Smooth muscle cell (in vitro differentiated cells): ENCODE data around the gene CISH. TPM values are rescaled to one million over a fixed set of nuclear protein-coding genes. Genes with fewer than 3 reads are reported as not detected.
A peak's percentile ranks its signal among the peaks of the same experiment; 100 is the strongest.

Experiments used
- DNase-seq: peaks from one replicate; lab custom pipeline; 2025; ENCODE audit not compliant: unreplicated experiment; lab: John Stamatoyannopoulos, UW
- H2AFZ ChIP-seq: fragments of 200-600 bp; sonication (generic); 2 replicates; pipeline ENCODE4 v1.6.0; 2016; ENCODE audit warnings: antibody characterized with exemption, low read depth, mild to moderate bottlenecking
- H3F3A ChIP-seq: fragments of 200-600 bp; sonication (generic); 2 replicates; pipeline ENCODE4 v1.6.0; 2017; ENCODE audit warnings: antibody characterized with exemption, low read depth
- H3K27ac ChIP-seq: fragments of 200-600 bp; sonication (generic); 2 replicates; pipeline ENCODE4 v1.5.1; 2016; ENCODE audit warnings: low read depth, mild to moderate bottlenecking
- H3K27me3 ChIP-seq: fragments of 200-600 bp; sonication (generic); 2 replicates; pipeline ENCODE4 v1.6.1; 2016; ENCODE audit warnings: low read depth, mild to moderate bottlenecking
- H3K36me3 ChIP-seq: fragments of 200-600 bp; sonication (generic); 2 replicates; pipeline ENCODE4 v1.5.1; 2016; ENCODE audit warnings: low read depth
- H3K4me1 ChIP-seq: fragments of 200-600 bp; sonication (generic); 2 replicates; pipeline ENCODE4 v1.5.1; 2016; ENCODE audit warnings: low read depth
- H3K4me2 ChIP-seq: fragments of 200-600 bp; sonication (generic); 2 replicates; pipeline ENCODE4 v1.6.0; 2016; ENCODE audit warnings: mild to moderate bottlenecking
- H3K4me3 ChIP-seq: fragments of 200-600 bp; sonication (generic); 2 replicates; pipeline ENCODE4 v1.5.1; 2016; ENCODE audit warnings: mild to moderate bottlenecking
- H3K79me2 ChIP-seq: fragments of 200-600 bp; sonication (generic); 2 replicates; pipeline ENCODE4 v1.6.0; 2016; ENCODE audit warnings: low read depth, mild to moderate bottlenecking
- H3K9ac ChIP-seq: fragments of 200-600 bp; sonication (generic); 2 replicates; pipeline ENCODE4 v1.6.0; 2016; ENCODE audit warnings: low read depth
- H3K9me3 ChIP-seq: fragments of 200-600 bp; sonication (generic); replicated peaks from 2 replicates; pipeline ENCODE4 v1.5.1; 2016; ENCODE audit warnings: low read depth
- H4K20me1 ChIP-seq: fragments of 200-600 bp; sonication (generic); 2 replicates; pipeline ENCODE4 v1.6.0; 2016; ENCODE audit warnings: low read depth
- WGBS: methylation state at CpG from one replicate; pipeline ENCODE4 v1.1.7; 2016; ENCODE audit warnings: low lambda C conversion rate; 5-methylcytosine and 5-hydroxymethylcytosine counted together
- polyA plus RNA-seq: library from polyadenylated mRNA; unstranded; fragments of >200 nt; fragmentation: Nextera tagmentation; extraction: Ambion mirVana; gene quantifications from 2 replicates; pipeline ENCODE4 v1.2.1, GENCODE V29; 2016
- total RNA-seq: library from RNA; depleted of rRNA; stranded (reverse); fragments of >200 nt; gene quantifications from 2 replicates; pipeline ENCODE4 v1.2.3, GENCODE V29; 2014
- TF ChIP-seq, protein P1 (sequence below): fragments of 200-600 bp; sonication (generic); IDR thresholded peaks from 2 replicates; pipeline ENCODE4 v1.5.1; 2017; ENCODE audit warnings: borderline replicate concordance, mild to moderate bottlenecking, antibody characterized with exemption; ENCODE audit not compliant: insufficient read depth, poor library complexity, severe bottlenecking

Gene CISH
- total and polyA plus RNA-seq, 2 experiments from 2014 or later: 1.8 to 15.9 TPM

DNA sequence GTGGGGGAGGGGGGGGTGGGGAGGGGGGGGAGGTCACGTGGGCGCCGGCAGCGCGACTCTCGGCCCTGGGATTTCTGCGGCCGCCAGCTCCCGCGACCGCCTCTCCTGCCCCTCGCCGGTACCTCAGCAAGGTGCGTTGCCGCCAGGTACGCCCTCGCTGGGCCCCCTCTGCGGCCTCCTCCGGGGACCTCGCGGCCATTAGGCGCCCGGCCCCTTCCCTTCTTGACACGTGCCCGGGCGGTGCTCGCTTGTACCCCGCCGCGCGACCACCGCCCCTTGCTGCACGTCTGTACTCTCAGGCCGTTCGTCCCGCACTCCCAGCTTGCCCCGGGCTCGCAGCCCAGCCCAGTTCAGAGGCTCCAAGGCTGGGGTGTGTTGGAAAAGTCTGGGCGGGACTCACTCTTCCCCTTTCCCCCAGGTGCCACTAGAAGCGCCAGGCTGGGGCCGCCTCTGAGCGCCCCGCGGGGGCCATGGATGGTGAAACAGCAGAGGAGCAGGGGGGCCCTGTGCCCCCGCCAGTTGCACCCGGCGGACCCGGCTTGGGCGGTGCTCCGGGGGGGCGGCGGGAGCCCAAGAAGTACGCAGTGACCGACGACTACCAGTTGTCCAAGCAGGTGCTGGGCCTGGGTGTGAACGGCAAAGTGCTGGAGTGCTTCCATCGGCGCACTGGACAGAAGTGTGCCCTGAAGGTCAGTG is 5.7 kb upstream of the CISH start, which contains the start of gene MAPKAPK3:
Gene MAPKAPK3 (plus strand): TSS at position 56 of the 696 bp plus-strand sequence. CDS start 415 bp downstream, at position 471.
- Histone ChIP-seq H3K36me3 (no peaks in the 10 kb centered on the region), H3K4me2 (peak within 1 kb of the TSS; percentile 100), H3K4me3 (peak within 1 kb of the TSS; percentile 91), H3K4me1 (peaks cover 12% of the 10 kb centered on the region), H3K9me3 (no peaks in the 10 kb centered on the region), H3K27me3 (no peaks in the 10 kb centered on the region), H3K9ac (peak within 1 kb of the TSS; percentile 86), H3K27ac (peak within 1 kb of the TSS; percentile 58), H2AFZ (peak within 1 kb of the TSS; percentile 100), H4K20me1 (no peaks in the 10 kb centered on the region), H3K79me2 (no peaks in the 10 kb centered on the region), H3F3A (peaks cover 3% of the 10 kb centered on the region)
- no peak for DNase-seq
- 3% methylated on average over 43 of the region's 58 CpGs for WGBS
- TF ChIP-seq, protein P1, sequence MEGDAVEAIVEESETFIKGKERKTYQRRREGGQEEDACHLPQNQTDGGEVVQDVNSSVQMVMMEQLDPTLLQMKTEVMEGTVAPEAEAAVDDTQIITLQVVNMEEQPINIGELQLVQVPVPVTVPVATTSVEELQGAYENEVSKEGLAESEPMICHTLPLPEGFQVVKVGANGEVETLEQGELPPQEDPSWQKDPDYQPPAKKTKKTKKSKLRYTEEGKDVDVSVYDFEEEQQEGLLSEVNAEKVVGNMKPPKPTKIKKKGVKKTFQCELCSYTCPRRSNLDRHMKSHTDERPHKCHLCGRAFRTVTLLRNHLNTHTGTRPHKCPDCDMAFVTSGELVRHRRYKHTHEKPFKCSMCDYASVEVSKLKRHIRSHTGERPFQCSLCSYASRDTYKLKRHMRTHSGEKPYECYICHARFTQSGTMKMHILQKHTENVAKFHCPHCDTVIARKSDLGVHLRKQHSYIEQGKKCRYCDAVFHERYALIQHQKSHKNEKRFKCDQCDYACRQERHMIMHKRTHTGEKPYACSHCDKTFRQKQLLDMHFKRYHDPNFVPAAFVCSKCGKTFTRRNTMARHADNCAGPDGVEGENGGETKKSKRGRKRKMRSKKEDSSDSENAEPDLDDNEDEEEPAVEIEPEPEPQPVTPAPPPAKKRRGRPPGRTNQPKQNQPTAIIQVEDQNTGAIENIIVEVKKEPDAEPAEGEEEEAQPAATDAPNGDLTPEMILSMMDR: no peak

DNA sequence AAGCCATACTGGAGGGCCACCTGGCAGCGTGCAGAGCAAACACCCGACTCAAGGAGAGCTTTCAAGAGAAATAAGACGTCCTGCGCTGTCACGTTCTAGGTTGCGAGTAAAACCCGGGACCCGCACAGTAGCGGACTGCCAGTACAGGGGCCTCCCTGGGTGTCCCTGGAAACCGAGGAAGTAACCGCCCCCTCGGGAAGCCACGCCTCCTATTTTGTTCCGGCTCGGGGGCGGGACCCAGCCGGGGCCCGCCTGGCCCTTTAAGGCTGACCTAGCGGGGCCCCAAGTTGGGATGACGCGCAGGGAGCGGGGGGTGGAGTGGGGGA is 5.2 kb upstream of the CISH start:
- Histone ChIP-seq H4K20me1 (no peaks in the 10 kb centered on the region), H3K4me2 (peak overlapping the region; percentile 100), H3K4me3 (peak overlapping the region; percentile 91), H3F3A (peaks cover 3% of the 10 kb centered on the region), H3K4me1 (peaks cover 12% of the 10 kb centered on the region), H3K27me3 (no peaks in the 10 kb centered on the region), H3K27ac (peak overlapping the region; percentile 5), H3K9me3 (no peaks in the 10 kb centered on the region), H3K9ac (no peak overlapping the region), H3K36me3 (no peaks in the 10 kb centered on the region), H3K79me2 (no peaks in the 10 kb centered on the region), H2AFZ (peak overlapping the region; percentile 63)
- TF ChIP-seq, protein P1: no peak
- 0% methylated on average over 16 of the region's 22 CpGs for WGBS
- DNase-seq: peak; percentile 86

DNA sequence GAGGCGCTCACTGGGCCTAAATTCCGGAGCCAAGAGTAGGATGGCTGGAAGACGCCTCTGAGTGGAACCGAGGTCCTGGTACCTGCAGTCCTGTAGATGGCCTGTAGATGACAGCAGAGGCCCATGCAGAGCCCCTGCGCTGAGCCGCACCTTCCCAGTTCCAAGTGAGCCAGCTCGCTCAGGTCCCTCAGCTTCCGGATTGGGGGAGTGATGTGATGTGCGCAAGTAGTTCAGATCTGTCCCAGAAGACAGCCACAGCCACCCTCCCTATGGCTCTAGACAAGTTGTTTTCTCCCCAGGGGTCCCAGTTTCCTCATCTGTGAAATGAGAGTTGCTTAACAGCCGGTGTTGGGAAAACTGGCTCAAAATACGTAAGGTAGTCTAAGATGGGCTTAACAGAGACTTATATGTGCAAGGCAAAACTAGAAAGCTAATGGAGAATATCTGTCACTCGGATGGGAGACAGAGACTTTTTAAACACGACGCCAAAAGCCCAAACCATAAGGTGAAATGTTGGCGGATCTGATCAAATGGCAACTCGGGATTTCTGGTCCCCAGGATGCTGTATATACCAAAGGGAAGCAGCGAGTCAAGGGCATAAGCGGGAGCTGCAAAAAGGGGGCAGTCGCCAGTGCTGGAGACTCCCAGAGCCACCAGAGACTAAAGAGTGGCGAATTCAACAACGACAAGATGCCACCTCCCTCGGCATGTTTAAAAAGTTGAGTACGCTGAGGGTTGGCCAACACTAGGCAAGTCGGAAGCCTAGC is 4.6 kb upstream of the CISH start:
- Histone ChIP-seq H3K4me1 (peaks cover 12% of the 10 kb centered on the region), H3K79me2 (no peaks in the 10 kb centered on the region), H3K4me2 (peak overlapping the region; percentile 100), H3K36me3 (no peaks in the 10 kb centered on the region), H3K9ac (no peak overlapping the region), H3K9me3 (no peaks in the 10 kb centered on the region), H3K4me3 (peak overlapping the region; percentile 91), H3K27me3 (no peaks in the 10 kb centered on the region), H3K27ac (peak overlapping the region; percentile 5), H3F3A (peaks cover 3% of the 10 kb centered on the region), H4K20me1 (no peaks in the 10 kb centered on the region), H2AFZ (peak overlapping the region; percentile 63)
- TF ChIP-seq, protein P1: peak; percentile 98
- WGBS: 4% methylated on average over 24 of the region's 24 CpGs
- DNase-seq: peak; percentile 33
